ENCODE data around the gene DUSP8. TPM values are rescaled to one million over a fixed set of nuclear protein-coding genes. Genes with fewer than 3 reads are reported as not detected.

DUSP8 gene
- polyA plus RNA-seq, 2 donors = 0.69 to 0.84 TPM

- H3K4me1 ChIP-seq (ENCODE audit: control insufficient read depth in 2 of 2, insufficient read depth in 2 of 2, low read length in 1 of 2) = peaks cover 6 to 22% of the 10 kb centered on the region in 2 donors
- peaks cover 0 to 5% of the 10 kb centered on the region in 2 donors for H3K27me3 ChIP-seq (ENCODE audit: control insufficient read depth in 1 of 2, insufficient read depth in 2 of 2, low read length in 2 of 2)
- no peaks in the 10 kb centered on the region for H3K9me3 ChIP-seq (ENCODE audit: control insufficient read depth in 2 of 2, insufficient read depth in 1 of 2, low read depth in 1 of 2, low read length in 1 of 2)
- 14 to 17% methylated on average over 33 of the region's 33 CpGs for WGBS, 2 donors
- no peaks in the 10 kb centered on the region for H3K36me3 ChIP-seq (ENCODE audit: control insufficient read depth in 2 of 2, insufficient read depth in 2 of 2, low read length in 1 of 2)
- H3K27ac ChIP-seq (ENCODE audit: low read depth in 2 of 2, low read length in 1 of 2) = peak overlapping the region in 1 of 2 donors; percentile 47
- H3K4me3 ChIP-seq (ENCODE audit: low read depth in 1 of 2, low read length in 2 of 2) = peak overlapping the region; percentile 17 to 26
These were observed 24.5 kb downstream of the DUSP8 start for GRCh38 chr11:1547467-1548098.

- Histone ChIP-seq H3K36me3 (ENCODE audit: control insufficient read depth in 2 of 2, insufficient read depth in 2 of 2, low read length in 1 of 2) (no peaks in the 10 kb centered on the region), H3K27me3 (ENCODE audit: control insufficient read depth in 1 of 2, insufficient read depth in 2 of 2, low read length in 2 of 2) (peaks cover 0 to 5% of the 10 kb centered on the region in 2 donors), H3K4me3 (ENCODE audit: low read depth in 1 of 2, low read length in 2 of 2) (peak overlapping the region; percentile 17 to 26), H3K4me1 (ENCODE audit: control insufficient read depth in 2 of 2, insufficient read depth in 2 of 2, low read length in 1 of 2) (peaks cover 6 to 22% of the 10 kb centered on the region in 2 donors), H3K9me3 (ENCODE audit: control insufficient read depth in 2 of 2, insufficient read depth in 1 of 2, low read depth in 1 of 2, low read length in 1 of 2) (no peaks in the 10 kb centered on the region), H3K27ac (ENCODE audit: low read depth in 2 of 2, low read length in 1 of 2) (peak overlapping the region in 1 of 2 donors; percentile 47)
- 1 to 2% methylated on average over 61 to 106 of the region's 106 CpGs for WGBS, 2 donors
These were observed 25.3 kb downstream of the DUSP8 start for GRCh38 chr11:1546536-1547466.

GRCh38 chr11:1546077-1546535 lies 26.0 kb downstream of the DUSP8 start:
- H3K4me3 ChIP-seq (ENCODE audit: low read depth in 1 of 2, low read length in 2 of 2) = no peak overlapping the region
- H3K36me3 ChIP-seq (ENCODE audit: control insufficient read depth in 2 of 2, insufficient read depth in 2 of 2, low read length in 1 of 2) = no peaks in the 10 kb centered on the region
- peaks cover 0 to 5% of the 10 kb centered on the region in 2 donors for H3K27me3 ChIP-seq (ENCODE audit: control insufficient read depth in 1 of 2, insufficient read depth in 2 of 2, low read length in 2 of 2)
- H3K27ac ChIP-seq (ENCODE audit: low read depth in 2 of 2, low read length in 1 of 2) = no peak overlapping the region
- H3K9me3 ChIP-seq (ENCODE audit: control insufficient read depth in 2 of 2, insufficient read depth in 1 of 2, low read depth in 1 of 2, low read length in 1 of 2) = no peaks in the 10 kb centered on the region
- peaks cover 6 to 22% of the 10 kb centered on the region in 2 donors for H3K4me1 ChIP-seq (ENCODE audit: control insufficient read depth in 2 of 2, insufficient read depth in 2 of 2, low read length in 1 of 2)
- WGBS, 2 donors = 11 to 12% methylated on average over 18 of the region's 18 CpGs

GRCh38 chr11:1545432-1545831 lies 26.6 kb downstream of the DUSP8 start:
- Histone ChIP-seq H3K4me3 (ENCODE audit: low read depth in 1 of 2, low read length in 2 of 2) (no peak overlapping the region), H3K27me3 (ENCODE audit: control insufficient read depth in 1 of 2, insufficient read depth in 2 of 2, low read length in 2 of 2) (peaks cover 0 to 5% of the 10 kb centered on the region in 2 donors), H3K27ac (ENCODE audit: low read depth in 2 of 2, low read length in 1 of 2) (no peak overlapping the region), H3K4me1 (ENCODE audit: control insufficient read depth in 2 of 2, insufficient read depth in 2 of 2, low read length in 1 of 2) (peaks cover 6 to 22% of the 10 kb centered on the region in 2 donors), H3K36me3 (ENCODE audit: control insufficient read depth in 2 of 2, insufficient read depth in 2 of 2, low read length in 1 of 2) (no peaks in the 10 kb centered on the region), H3K9me3 (ENCODE audit: control insufficient read depth in 2 of 2, insufficient read depth in 1 of 2, low read depth in 1 of 2, low read length in 1 of 2) (no peaks in the 10 kb centered on the region)
- 77 to 78% methylated on average over 5 of the region's 5 CpGs for WGBS, 2 donors

- Histone ChIP-seq H3K27me3 (ENCODE audit: control insufficient read depth in 1 of 2, insufficient read depth in 2 of 2, low read length in 2 of 2) (peaks cover 0 to 5% of the 10 kb centered on the region in 2 donors), H3K27ac (ENCODE audit: low read depth in 2 of 2, low read length in 1 of 2) (no peak overlapping the region), H3K9me3 (ENCODE audit: control insufficient read depth in 2 of 2, insufficient read depth in 1 of 2, low read depth in 1 of 2, low read length in 1 of 2) (no peaks in the 10 kb centered on the region), H3K4me3 (ENCODE audit: low read depth in 1 of 2, low read length in 2 of 2) (no peak overlapping the region), H3K4me1 (ENCODE audit: control insufficient read depth in 2 of 2, insufficient read depth in 2 of 2, low read length in 1 of 2) (peaks cover 6 to 22% of the 10 kb centered on the region in 2 donors), H3K36me3 (ENCODE audit: control insufficient read depth in 2 of 2, insufficient read depth in 2 of 2, low read length in 1 of 2) (no peaks in the 10 kb centered on the region)
- 84 to 94% methylated on average over 6 of the region's 6 CpGs for WGBS, 2 donors
These were observed 27.5 kb downstream of the DUSP8 start for GRCh38 chr11:1544536-1544935.

GRCh38 chr11:1543606-1544263 lies 28.3 kb downstream of the DUSP8 start:
- WGBS, 2 donors = 80 to 82% methylated on average over 13 of the region's 13 CpGs
- peaks cover 6 to 22% of the 10 kb centered on the region in 2 donors for H3K4me1 ChIP-seq (ENCODE audit: control insufficient read depth in 2 of 2, insufficient read depth in 2 of 2, low read length in 1 of 2)
- no peak overlapping the region for H3K27ac ChIP-seq (ENCODE audit: low read depth in 2 of 2, low read length in 1 of 2)
- no peak overlapping the region for H3K4me3 ChIP-seq (ENCODE audit: low read depth in 1 of 2, low read length in 2 of 2)
- peaks cover 0 to 5% of the 10 kb centered on the region in 2 donors for H3K27me3 ChIP-seq (ENCODE audit: control insufficient read depth in 1 of 2, insufficient read depth in 2 of 2, low read length in 2 of 2)
- no peaks in the 10 kb centered on the region for H3K36me3 ChIP-seq (ENCODE audit: control insufficient read depth in 2 of 2, insufficient read depth in 2 of 2, low read length in 1 of 2)
- H3K9me3 ChIP-seq (ENCODE audit: control insufficient read depth in 2 of 2, insufficient read depth in 1 of 2, low read depth in 1 of 2, low read length in 1 of 2) = no peaks in the 10 kb centered on the region

GRCh38 chr11:1542267-1542666 lies 29.8 kb downstream of the DUSP8 start:
- peaks cover 0 to 16% of the 10 kb centered on the region in 2 donors for H3K4me1 ChIP-seq (ENCODE audit: control insufficient read depth in 2 of 2, insufficient read depth in 2 of 2, low read length in 1 of 2)
- peaks cover 0 to 5% of the 10 kb centered on the region in 2 donors for H3K27me3 ChIP-seq (ENCODE audit: control insufficient read depth in 1 of 2, insufficient read depth in 2 of 2, low read length in 2 of 2)
- 54 to 64% methylated on average over 10 of the region's 10 CpGs for WGBS, 2 donors
- no peak overlapping the region for H3K27ac ChIP-seq (ENCODE audit: low read depth in 2 of 2, low read length in 1 of 2)
- H3K4me3 ChIP-seq (ENCODE audit: low read depth in 1 of 2, low read length in 2 of 2) = no peak overlapping the region
- no peaks in the 10 kb centered on the region for H3K36me3 ChIP-seq (ENCODE audit: control insufficient read depth in 2 of 2, insufficient read depth in 2 of 2, low read length in 1 of 2)
- no peaks in the 10 kb centered on the region for H3K9me3 ChIP-seq (ENCODE audit: control insufficient read depth in 2 of 2, insufficient read depth in 1 of 2, low read depth in 1 of 2, low read length in 1 of 2)

GRCh38 chr11:1541474-1542204 lies 30.4 kb downstream of the DUSP8 start:
- Histone ChIP-seq H3K4me3 (ENCODE audit: low read depth in 1 of 2, low read length in 2 of 2) (no peak overlapping the region), H3K27me3 (ENCODE audit: control insufficient read depth in 1 of 2, insufficient read depth in 2 of 2, low read length in 2 of 2) (no peaks in the 10 kb centered on the region), H3K9me3 (ENCODE audit: control insufficient read depth in 2 of 2, insufficient read depth in 1 of 2, low read depth in 1 of 2, low read length in 1 of 2) (no peaks in the 10 kb centered on the region), H3K36me3 (ENCODE audit: control insufficient read depth in 2 of 2, insufficient read depth in 2 of 2, low read length in 1 of 2) (no peaks in the 10 kb centered on the region), H3K4me1 (ENCODE audit: control insufficient read depth in 2 of 2, insufficient read depth in 2 of 2, low read length in 1 of 2) (peaks cover 0 to 11% of the 10 kb centered on the region in 2 donors), H3K27ac (ENCODE audit: low read depth in 2 of 2, low read length in 1 of 2) (no peak overlapping the region)
- WGBS, 2 donors = 82 to 85% methylated on average over 20 to 22 of the region's 22 CpGs

GRCh38 chr11:1540074-1540473 lies 32.0 kb downstream of the DUSP8 start:
- Histone ChIP-seq H3K36me3 (ENCODE audit: control insufficient read depth in 2 of 2, insufficient read depth in 2 of 2, low read length in 1 of 2) (peaks cover 0 to 3% of the 10 kb centered on the region in 2 donors), H3K4me3 (ENCODE audit: low read depth in 1 of 2, low read length in 2 of 2) (no peak overlapping the region), H3K27ac (ENCODE audit: low read depth in 2 of 2, low read length in 1 of 2) (no peak overlapping the region), H3K9me3 (ENCODE audit: control insufficient read depth in 2 of 2, insufficient read depth in 1 of 2, low read depth in 1 of 2, low read length in 1 of 2) (no peaks in the 10 kb centered on the region), H3K27me3 (ENCODE audit: control insufficient read depth in 1 of 2, insufficient read depth in 2 of 2, low read length in 2 of 2) (no peaks in the 10 kb centered on the region), H3K4me1 (ENCODE audit: control insufficient read depth in 2 of 2, insufficient read depth in 2 of 2, low read length in 1 of 2) (peaks cover 5 to 7% of the 10 kb centered on the region in 2 donors)
- 89 to 90% methylated on average over 6 of the region's 6 CpGs for WGBS, 2 donors

Measured in esophagus (tissue), 2 donors.